Measurements from ENCODE around the gene PHF14.
"Not testable (repeated sequence)": the region's sequence is repeated elsewhere in the genome, so short reads cannot be mapped to it uniquely, and the experiment has no call there.

Gene PHF14

GRCh38 chr7:10981317-10981716 lies 7.6 kb downstream of the PHF14 start:
- DNase-seq = no peak

GRCh38 chr7:10990748-10991147 lies 17.1 kb downstream of the PHF14 start:
- DNase-seq = not testable (repeated sequence)

- not testable (repeated sequence) for DNase-seq
Observed at GRCh38 chr7:10995482-10996166, 22.0 kb downstream of the PHF14 start.

DNA sequence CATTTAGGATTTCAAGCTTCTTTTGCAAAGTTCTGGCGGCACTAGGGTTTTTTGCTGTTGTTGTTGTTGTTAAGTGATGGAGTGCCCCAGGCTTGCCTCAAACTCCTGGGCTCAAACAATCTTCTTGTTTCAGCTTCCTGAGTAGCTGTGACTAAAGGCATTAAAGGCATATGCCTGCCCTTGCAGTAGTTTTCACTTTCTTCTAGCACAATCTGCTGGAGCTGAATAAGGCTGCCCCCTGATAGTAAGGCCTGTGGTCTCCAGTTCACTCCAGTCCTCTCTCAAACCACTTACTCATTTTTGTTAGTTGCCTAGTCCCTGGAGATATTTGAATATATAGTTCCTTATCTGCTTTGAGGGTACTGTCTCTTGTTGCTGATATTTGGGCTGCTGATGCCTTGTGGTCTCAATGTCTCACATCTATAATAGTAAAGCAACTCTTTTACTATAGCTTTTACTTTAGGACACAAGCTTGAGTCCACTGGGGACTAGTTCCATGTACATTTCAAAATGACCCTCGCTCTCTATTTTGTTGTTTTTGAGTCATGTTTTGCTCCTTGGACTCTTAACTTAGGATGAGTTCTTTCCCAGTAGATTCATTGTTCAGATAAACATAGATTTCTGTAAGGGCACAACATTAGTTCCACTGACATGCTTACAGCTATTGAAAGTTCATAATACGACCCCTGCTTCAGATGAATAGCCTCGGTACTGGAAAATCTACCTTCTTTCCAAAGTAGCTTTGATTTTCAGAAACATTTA lies 25.5 kb downstream of the PHF14 start:
- DNase-seq = no peak

DNA sequence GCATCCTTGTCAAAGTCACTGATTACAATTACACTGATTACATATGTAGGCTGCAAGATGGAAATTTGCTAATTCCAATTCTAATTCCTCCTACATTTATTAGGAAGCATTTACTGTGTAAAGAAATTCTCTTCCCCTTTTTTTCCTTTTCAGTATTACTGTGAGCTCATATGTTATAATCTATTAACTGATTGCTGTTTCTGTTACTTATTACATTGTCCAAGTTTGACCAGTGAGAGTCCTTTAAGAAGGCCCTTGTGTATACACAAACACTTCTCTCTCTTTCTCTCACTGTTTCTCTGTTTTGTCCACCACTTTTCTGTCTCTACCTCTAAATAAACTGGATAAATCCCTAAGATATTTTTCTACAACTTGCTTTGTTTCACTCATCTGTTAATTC lies 31.5 kb downstream of the PHF14 start:
- no peak for DNase-seq

DNA sequence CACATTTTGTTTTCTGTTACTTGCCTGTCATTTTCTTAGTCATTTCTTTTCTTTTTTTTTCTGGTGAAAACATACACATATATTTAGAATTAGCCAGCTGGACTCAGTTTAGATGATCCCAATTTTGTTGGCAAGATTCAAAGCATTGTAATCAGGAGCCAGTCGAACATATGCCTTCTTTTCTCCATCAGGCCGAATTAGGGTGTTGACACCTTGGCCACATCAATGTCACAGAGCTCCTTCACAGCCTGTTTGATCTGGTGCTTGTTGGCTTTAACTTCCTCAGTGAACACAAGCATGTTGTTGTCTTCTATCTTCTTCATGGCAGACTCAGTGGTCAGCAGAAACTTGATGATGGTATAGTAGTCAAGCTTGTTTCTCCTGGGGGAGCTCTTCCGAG lies 32.6 kb downstream of the PHF14 start:
- no peak for DNase-seq

DNA sequence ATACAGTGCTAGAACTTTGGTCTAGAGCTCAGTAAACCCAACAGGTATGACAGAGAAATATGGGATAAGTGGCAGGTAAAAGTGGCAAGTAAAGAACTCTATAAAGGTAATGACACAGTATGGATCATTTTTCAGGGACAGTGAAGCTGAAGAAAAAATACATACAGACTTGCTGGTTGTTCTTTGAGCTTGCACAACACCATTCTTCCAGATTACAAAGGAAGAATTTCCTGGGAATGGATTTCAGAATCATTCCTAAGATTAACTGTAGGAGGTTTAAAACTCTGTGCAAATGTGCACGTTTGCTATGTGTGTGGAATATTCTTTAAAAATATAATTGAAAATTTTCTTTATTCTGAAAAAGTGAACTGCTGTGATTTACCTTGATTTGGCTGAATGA lies 36.0 kb downstream of the PHF14 start:
- DNase-seq = no peak

DNA sequence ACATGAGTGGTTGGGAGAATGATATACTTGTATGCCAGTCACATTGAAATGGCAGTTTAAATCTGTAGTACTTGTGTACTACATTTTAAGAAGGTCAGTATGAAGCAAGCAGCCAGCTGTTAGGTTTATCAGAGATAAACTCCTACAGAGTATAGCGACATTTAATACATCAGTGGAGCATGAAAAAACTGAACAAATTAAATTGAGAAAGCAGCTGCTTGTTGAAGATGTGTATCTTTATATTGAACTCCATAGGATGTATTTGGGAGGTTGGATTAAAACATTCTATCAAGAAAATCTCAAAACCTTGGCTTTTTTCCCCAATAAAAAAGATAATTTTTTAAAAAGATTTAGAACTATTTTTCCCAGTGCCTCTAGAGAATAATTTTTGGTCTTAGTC lies 47.8 kb downstream of the PHF14 start:
- no peak for DNase-seq

DNA sequence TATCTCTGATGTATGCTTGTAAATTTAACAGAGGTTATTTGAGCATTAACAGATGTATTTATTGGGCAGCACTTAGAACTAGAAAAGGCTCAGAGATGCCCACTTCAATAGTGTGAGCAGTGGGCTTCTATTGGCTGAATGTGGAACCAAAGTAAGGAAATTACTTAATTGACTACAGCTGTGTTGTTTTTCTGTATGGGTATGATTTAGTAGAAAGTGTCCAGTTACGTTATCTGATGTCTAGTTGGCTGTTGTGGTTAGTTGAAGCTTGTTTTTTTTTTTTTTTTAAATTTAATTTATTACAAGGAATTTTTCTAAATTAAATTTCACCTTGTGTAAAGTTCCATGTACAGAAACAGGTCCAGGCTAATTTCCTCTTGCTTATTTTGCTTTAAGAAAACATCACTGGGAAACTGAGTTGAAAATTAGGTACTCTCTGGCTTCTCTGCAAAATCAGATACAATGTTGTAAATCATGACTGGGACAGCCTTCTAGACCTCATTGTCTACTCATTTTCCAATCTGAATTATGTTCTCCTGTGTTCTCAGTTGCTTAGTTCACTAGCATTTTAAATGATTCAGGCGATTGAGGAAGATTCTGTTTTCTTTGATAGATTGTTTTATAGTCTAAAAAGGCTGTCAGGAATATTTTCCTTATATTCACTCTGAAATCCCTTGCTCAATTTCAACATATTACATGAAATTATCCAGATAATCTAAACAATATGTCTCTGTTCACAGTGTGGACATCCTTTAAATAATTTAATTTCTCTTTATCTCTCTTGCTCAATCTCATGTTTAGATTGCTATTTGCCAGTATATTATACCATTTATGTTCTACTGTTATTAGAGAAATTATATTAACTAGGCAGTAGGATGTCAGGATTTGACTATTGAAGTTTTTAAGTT lies 53.0 kb downstream of the PHF14 start:
- DNase-seq = no peak

DNA sequence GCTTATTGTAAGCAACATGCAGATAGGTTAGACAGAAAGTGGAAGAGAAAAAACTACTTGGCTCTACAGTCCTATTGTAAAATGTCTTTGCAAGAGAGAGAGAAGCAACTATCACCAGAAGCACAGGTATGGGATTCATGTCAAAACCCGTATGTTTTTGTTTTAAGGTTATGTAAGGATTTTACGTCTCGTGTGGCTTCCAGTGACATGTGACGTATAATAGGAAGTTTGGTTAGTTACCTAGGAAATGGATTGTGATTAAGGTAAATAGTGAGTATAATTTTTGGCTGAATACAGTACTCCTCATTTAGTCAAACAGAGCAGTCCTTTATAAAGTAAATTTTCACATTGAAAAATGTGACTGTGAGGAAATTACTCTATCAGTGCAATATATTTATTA lies 62.0 kb downstream of the PHF14 start:
- DNase-seq = no peak

GRCh38 chr7:11039974-11040373 lies 66.3 kb downstream of the PHF14 start:
- DNase-seq = no peak

GRCh38 chr7:11054033-11054432 lies 80.4 kb downstream of the PHF14 start:
- no peak for DNase-seq

GRCh38 chr7:11060893-11061292 lies 87.2 kb downstream of the PHF14 start:
- no peak for DNase-seq

GRCh38 chr7:11062110-11062509 lies 88.4 kb downstream of the PHF14 start:
- no peak for DNase-seq

- no peak for DNase-seq
Observed at GRCh38 chr7:11069591-11069990, 95.9 kb downstream of the PHF14 start.

GRCh38 chr7:11077816-11078215 lies 104.1 kb downstream of the PHF14 start:
- DNase-seq = no peak

DNA sequence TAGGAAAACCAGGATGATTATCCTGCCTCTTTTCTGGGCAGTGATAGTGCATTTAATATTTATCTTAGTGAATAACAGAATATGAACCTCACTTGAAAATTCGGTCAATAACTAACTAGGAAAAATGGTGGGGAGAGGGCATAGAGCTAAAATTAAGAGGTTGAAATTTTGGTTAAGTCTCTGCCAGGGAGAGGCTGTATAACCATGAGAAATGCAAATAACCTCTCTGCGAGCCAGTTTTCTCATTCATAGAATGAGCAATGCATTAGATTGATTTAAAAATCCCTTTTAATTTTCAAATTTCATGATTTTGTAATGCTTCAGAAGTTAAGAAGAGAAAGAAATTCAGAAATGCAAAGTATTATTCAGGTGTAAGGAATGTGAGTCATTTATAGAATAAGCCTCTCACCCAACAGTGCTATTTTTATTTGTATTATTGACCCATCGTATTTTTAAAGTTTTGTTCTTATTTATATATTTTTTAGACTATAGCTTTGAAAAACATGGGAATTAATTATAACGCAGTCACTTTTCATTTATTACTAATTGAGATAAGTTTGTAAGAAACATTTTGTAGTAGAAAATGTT lies 104.7 kb downstream of the PHF14 start:
- no peak for DNase-seq

DNA sequence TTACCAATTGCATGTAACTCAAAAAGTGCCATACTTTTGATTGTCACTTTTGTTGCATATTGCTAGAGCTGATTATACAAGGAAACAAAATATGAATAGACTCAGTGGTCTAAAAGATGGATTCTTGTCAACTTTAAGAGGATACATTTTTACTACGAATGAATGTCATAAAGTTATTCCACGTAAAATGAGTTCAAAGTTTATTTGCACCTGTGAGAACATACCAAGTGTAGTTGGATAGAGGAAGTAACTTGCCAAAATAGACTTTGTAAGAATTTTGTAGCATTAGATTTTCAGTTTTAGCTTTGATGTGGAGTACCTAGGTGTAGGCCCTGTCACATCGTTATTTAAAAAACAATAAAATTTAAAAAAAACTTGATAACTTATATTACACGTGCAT lies 106.2 kb downstream of the PHF14 start:
- no peak for DNase-seq

DNA sequence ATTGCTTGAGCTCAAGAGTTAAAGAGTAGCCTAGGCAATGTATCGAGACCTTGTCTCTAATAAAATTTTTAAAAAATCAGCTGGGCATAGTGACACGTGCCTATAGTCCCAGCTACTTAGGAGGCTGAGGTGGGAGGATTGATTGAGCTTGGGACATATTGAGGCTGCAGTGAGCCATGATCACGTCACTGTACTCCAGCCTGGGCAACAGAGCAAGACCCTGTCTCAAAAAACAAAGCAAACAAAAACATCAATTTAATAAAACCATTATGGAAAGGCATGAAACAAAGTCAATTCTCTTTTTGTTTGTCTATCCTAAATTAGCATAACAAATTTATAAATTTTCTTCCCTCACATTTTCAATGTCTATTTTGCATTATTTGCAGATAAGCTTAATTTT lies 108.4 kb downstream of the PHF14 start:
- DNase-seq = no peak

- no peak for DNase-seq
Observed at GRCh38 chr7:11082552-11083213, 109.0 kb downstream of the PHF14 start.

DNA sequence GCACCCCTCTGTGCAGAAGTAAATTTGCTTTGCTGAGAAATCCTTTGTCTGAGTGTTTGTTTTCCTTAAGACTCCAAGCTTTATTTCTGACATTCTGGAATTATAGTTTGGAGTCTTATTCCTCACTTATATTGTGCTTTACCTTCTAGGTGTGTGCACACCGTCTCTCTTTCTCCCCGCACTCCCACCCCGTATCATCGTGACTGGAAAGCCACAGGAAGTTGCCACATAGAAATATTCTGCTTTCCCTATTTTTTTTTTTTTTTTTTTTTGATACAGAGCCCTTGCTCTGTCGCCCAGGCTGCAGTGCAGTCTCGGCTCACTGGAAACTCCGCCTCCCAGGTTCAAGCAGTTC lies 109.5 kb downstream of the PHF14 start:
- no peak for DNase-seq

- no peak for DNase-seq
Observed at GRCh38 chr7:11104578-11104977, 130.9 kb downstream of the PHF14 start.

- DNase-seq = no peak
Observed at GRCh38 chr7:11109659-11110058, 136.0 kb downstream of the PHF14 start.

Measured in activated CD8-positive, alpha-beta memory T cell treated with anti-CD3 and anti-CD28 coated beads, Interleukin-2, amount 50 U/mL, for 48 hours (primary cell).